Gastrocnemius medialis (tissue), 4 donors: Measurements from ENCODE around the gene NUDT5.

ENCODE experiments used
- POLR2A ChIP-seq, 2 donors: fragments of 450-650 bp; IDR thresholded peaks; one replicate each; pipeline ENCODE4 v1.6.1; 2017; ENCODE audit warnings: antibody characterized with exemption in 2 of 2, mild to moderate bottlenecking in 2 of 2, moderate library complexity in 2 of 2
- TF ChIP-seq, protein P1 (sequence below), 5 experiments: fragments of 450-650 bp in 3 of 5; fragments of 200-600 bp in 2 of 5; sonication (generic) in 2 of 5; IDR thresholded peaks in 4 of 5; conservative IDR thresholded peaks in 1 of 5; 1 replicate in 4 of 5; 2 replicates in 1 of 5; pipeline ENCODE4 v1.5.1; 2016 to 2019; ENCODE audit warnings: antibody characterized with exemption in 5 of 5, mild to moderate bottlenecking in 3 of 5, moderate library complexity in 3 of 5

DNA sequence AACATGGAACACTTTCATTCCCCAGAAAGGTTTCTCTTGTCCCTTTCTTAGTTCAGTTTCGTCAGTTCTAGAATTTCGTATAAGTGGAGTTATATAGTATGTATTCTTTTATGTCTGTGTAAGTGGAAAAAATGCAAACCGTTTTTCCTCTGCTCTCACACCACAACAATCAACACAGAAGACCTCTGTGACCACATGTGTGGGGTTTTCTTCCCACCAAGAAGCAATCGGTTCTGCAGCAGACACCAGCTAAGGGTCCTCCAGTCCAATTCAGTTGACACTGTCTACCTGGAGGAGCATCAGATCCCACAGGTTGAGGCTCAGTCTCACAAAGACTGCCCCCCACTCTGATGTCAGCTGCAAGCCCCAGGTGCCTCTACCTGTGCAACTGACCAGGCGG is 6.5 kb upstream of the NUDT5 start:
- TF ChIP-seq, protein P1, sequence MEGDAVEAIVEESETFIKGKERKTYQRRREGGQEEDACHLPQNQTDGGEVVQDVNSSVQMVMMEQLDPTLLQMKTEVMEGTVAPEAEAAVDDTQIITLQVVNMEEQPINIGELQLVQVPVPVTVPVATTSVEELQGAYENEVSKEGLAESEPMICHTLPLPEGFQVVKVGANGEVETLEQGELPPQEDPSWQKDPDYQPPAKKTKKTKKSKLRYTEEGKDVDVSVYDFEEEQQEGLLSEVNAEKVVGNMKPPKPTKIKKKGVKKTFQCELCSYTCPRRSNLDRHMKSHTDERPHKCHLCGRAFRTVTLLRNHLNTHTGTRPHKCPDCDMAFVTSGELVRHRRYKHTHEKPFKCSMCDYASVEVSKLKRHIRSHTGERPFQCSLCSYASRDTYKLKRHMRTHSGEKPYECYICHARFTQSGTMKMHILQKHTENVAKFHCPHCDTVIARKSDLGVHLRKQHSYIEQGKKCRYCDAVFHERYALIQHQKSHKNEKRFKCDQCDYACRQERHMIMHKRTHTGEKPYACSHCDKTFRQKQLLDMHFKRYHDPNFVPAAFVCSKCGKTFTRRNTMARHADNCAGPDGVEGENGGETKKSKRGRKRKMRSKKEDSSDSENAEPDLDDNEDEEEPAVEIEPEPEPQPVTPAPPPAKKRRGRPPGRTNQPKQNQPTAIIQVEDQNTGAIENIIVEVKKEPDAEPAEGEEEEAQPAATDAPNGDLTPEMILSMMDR (IDR thresholded peaks at IDR 0.05 in 4 of 5, conservative IDR thresholded peaks at IDR 0.05 in 1 of 5) = no peak
- no peak for TF ChIP-seq POLR2A (IDR thresholded peaks at IDR 0.05)
